Activated naive CD8-positive, alpha-beta T cell treated with anti-CD3 and anti-CD28 coated beads, Interleukin-2, amount 50 U/mL, for 24 hours (primary cell): ENCODE data around the gene MNAT1.
A peak's percentile ranks its signal among the peaks of the same experiment; 100 is the strongest.
"Not testable (repeated sequence)": the region's sequence is repeated elsewhere in the genome, so short reads cannot be mapped to it uniquely, and the experiment has no call there.

Experiments
- ATAC-seq: fragments of 150-1000 bp; cut with Tn5 transposase; one replicate; pipeline ENCODE4 v1.10.0; 2021
- DNase-seq: peaks from one replicate; pipeline ENCODE4 v3.0.0; 2021
- H3K27ac Mint-ChIP-seq: one replicate; pipeline ENCODE4 v1.8.0; 2021; ENCODE audit warnings: mild to moderate bottlenecking, mixed read lengths
- H3K27me3 Mint-ChIP-seq: one replicate; pipeline ENCODE4 v1.8.0; 2021; ENCODE audit warnings: mixed read lengths
- H3K36me3 Mint-ChIP-seq: one replicate; pipeline ENCODE4 v1.8.0; 2021; ENCODE audit warnings: low read depth, mixed read lengths
- H3K4me1 Mint-ChIP-seq: one replicate; pipeline ENCODE4 v1.8.0; 2021; ENCODE audit warnings: mixed read lengths
- H3K4me3 Mint-ChIP-seq: one replicate; pipeline ENCODE4 v1.8.0; 2021; ENCODE audit warnings: mild to moderate bottlenecking, moderate library complexity, mixed read lengths
- H3K9me3 Mint-ChIP-seq: one replicate; pipeline ENCODE4 v1.8.0; 2021; ENCODE audit warnings: mixed read lengths

MNAT1 gene

DNA sequence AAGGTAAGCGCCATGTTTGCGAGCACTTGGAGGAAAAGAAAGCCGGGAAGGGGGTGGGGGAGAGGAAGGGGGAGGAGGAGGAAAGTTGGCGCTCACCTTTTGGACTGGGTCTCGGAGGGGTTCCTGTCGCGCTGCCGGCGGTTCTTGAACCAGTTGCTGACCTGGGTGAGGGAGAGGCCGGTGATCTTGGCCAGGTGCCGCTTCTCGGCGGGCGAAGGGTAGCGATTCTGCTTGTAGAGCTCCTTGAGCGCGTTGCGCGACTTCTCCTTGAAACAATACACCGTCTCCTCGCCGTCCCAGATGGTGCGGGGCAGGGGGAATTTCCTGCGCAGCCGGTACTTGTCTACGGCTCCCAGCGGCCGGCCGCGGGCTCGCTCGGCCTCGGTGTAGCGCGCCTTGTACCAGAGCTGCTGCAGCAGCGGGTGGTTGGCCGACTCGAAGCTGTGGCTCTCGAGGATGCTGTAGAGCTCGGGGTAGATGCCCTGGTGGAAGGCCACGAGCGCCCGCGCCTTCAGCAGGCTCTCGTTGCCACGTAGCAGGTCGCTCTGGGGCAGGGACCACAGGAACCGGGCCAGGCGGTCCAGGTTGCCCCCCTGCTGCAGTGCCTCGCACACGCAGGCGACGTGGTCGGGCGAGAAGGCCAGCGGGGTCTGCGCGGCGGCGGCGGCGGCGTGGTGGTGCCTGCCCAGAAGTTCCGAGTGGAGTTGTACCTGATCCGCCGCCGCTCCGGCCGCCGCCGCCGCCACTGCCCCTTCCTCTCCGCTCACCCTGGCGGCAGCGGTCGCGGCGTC, 11.2 kb upstream of the MNAT1 start:
- DNase-seq (peak; percentile 33), ATAC-seq (peak; percentile 34)
- H3K27me3 Mint-ChIP-seq: peaks cover 68% of the 10 kb centered on the region
- H3K9me3 Mint-ChIP-seq: no peaks in the 10 kb centered on the region
- H3K27ac Mint-ChIP-seq: no peak overlapping the region
- peaks cover 22% of the 10 kb centered on the region for H3K4me1 Mint-ChIP-seq
- H3K4me3 Mint-ChIP-seq: peak overlapping the region; percentile 78
- H3K36me3 Mint-ChIP-seq: no peaks in the 10 kb centered on the region

DNA sequence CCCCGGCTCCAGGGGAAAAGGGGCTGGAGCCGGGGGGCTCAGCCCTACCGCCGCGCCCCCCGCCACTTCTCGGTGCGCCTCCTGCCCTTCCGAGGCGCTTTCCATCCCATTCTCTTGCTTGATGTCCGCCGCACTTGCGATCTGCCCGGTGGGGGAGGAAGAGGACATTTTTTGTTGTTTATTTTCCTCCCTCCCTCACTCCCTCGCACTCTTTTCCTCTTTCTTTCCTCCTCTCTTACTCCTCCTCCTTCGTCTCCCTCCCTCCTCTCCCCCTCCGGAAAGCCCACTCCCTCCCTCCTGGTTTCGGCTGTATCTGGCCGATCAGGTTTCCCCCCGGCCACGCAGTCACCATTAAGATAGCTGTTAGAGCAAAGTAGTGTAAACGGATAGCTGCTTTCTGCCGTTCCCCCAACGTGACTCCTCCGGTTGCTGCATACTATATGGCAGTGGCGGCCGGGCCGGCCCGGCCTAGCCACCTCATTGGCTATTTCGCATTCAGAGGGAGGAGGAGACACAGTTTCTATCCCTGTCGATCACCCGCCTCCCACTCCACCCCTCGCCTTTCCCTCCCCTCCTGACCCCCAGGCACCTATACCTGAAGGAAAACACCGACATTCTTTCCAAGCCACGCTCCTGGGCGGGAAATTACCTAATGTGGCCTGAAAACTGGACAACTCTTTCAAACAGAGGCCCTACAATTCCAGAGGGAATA, 10.5 kb upstream of the MNAT1 start, which contains the start of gene SIX4:
Gene SIX4, minus strand, starts transcription at position 445 of the 712 bp plus-strand sequence. Its CDS starts 277 bp downstream, at position 168.
- ATAC-seq (peak; percentile 24), DNase-seq (peak; percentile 16)
- H3K4me1 Mint-ChIP-seq: peaks cover 22% of the 10 kb centered on the region
- peaks cover 68% of the 10 kb centered on the region for H3K27me3 Mint-ChIP-seq
- H3K27ac Mint-ChIP-seq: no peak within 1 kb of the TSS
- peak within 1 kb of the TSS; percentile 78 for H3K4me3 Mint-ChIP-seq
- no peaks in the 10 kb centered on the region for H3K9me3 Mint-ChIP-seq
- no peaks in the 10 kb centered on the region for H3K36me3 Mint-ChIP-seq

DNA sequence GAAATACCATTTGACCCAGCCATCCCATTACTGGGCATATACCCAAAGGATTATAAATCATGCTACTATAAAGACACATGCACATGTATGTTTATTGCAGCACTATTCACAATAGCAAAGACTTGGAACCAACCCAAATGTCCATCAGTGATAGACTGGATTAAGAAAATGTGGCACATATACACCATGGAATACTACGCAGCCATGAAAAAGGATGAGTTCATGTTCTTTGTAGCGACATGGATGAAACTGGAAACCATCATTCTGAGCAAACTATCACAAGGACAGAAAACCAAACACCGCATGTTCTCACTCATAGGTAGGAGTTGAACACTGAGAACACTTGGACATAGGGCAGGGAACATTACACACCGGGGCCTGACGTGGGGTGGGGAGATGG, 3.3 kb upstream of the MNAT1 start:
- peaks cover 18% of the 10 kb centered on the region for H3K4me1 Mint-ChIP-seq
- DNase-seq, H3K27ac Mint-ChIP-seq, H3K36me3 Mint-ChIP-seq, ATAC-seq, H3K9me3 Mint-ChIP-seq, H3K4me3 Mint-ChIP-seq: not testable (repeated sequence)
- peaks cover 33% of the 10 kb centered on the region for H3K27me3 Mint-ChIP-seq

GRCh38 chr14:60732840-60733483, 1.6 kb upstream of the MNAT1 start:
- ATAC-seq: no peak
- Mint-ChIP-seq H3K4me3 (no peak overlapping the region), H3K27me3 (peaks cover 22% of the 10 kb centered on the region)

GRCh38 chr14:60735416-60735815, 855 bp downstream of the MNAT1 start:
- peak overlapping the region; percentile 59 for H3K27ac Mint-ChIP-seq
- H3K36me3 Mint-ChIP-seq: peaks cover 3% of the 10 kb centered on the region
- H3K4me1 Mint-ChIP-seq: peaks cover 23% of the 10 kb centered on the region
- DNase-seq (no peak), ATAC-seq (no peak)
- H3K4me3 Mint-ChIP-seq: peak overlapping the region; percentile 100
- H3K9me3 Mint-ChIP-seq: no peaks in the 10 kb centered on the region
- H3K27me3 Mint-ChIP-seq: peaks cover 7% of the 10 kb centered on the region

More at GRCh38 chr14:60732840-60733483, 1.6 kb upstream of the MNAT1 start:
- Mint-ChIP-seq H3K36me3 (peaks cover 3% of the 10 kb centered on the region), H3K4me1 (peaks cover 18% of the 10 kb centered on the region), H3K9me3 (no peaks in the 10 kb centered on the region), H3K27ac (no peak overlapping the region)
- no peak for DNase-seq

- Mint-ChIP-seq H3K9me3 (no peaks in the 10 kb centered on the region), H3K4me3 (peak overlapping the region; percentile 40), H3K4me1 (peaks cover 23% of the 10 kb centered on the region), H3K36me3 (peaks cover 3% of the 10 kb centered on the region), H3K27ac (no peak overlapping the region), H3K27me3 (no peaks in the 10 kb centered on the region)
- ATAC-seq: no peak
- DNase-seq: no peak
These were observed 1.9 kb downstream of the MNAT1 start for GRCh38 chr14:60736494-60736893.

GRCh38 chr14:60738843-60739508, 4.4 kb downstream of the MNAT1 start:
- Mint-ChIP-seq H3K4me3 (no peak overlapping the region), H3K36me3 (peaks cover 13% of the 10 kb centered on the region), H3K27me3 (no peaks in the 10 kb centered on the region), H3K4me1 (peaks cover 25% of the 10 kb centered on the region), H3K27ac (no peak overlapping the region), H3K9me3 (peaks cover 4% of the 10 kb centered on the region)
- no peak for ATAC-seq
- no peak for DNase-seq

DNA sequence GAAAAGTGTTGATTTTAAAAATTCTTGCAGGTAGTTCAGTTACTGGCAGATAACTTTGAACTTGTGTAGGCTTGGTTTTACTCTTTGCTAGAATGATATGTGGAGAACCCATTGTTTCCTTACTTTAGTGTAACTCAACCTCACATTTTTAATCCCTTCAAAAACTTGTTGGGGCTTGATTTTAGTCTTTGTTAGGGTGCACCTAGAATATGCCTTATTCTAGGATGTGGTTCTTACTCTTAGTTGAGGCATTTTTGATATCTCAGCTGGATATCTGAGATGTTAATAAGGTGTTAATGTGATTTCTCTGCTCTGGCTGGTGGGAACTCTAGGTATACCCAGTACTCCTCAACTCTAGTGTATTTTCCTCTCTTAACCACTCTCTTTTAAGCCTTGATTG, 10.0 kb downstream of the MNAT1 start:
- Mint-ChIP-seq H3K36me3 (peaks cover 12% of the 10 kb centered on the region), H3K4me1 (peaks cover 6% of the 10 kb centered on the region), H3K9me3 (peaks cover 4% of the 10 kb centered on the region), H3K27ac (no peak overlapping the region), H3K27me3 (no peaks in the 10 kb centered on the region), H3K4me3 (no peak overlapping the region)
- ATAC-seq (no peak), DNase-seq (no peak)

DNA sequence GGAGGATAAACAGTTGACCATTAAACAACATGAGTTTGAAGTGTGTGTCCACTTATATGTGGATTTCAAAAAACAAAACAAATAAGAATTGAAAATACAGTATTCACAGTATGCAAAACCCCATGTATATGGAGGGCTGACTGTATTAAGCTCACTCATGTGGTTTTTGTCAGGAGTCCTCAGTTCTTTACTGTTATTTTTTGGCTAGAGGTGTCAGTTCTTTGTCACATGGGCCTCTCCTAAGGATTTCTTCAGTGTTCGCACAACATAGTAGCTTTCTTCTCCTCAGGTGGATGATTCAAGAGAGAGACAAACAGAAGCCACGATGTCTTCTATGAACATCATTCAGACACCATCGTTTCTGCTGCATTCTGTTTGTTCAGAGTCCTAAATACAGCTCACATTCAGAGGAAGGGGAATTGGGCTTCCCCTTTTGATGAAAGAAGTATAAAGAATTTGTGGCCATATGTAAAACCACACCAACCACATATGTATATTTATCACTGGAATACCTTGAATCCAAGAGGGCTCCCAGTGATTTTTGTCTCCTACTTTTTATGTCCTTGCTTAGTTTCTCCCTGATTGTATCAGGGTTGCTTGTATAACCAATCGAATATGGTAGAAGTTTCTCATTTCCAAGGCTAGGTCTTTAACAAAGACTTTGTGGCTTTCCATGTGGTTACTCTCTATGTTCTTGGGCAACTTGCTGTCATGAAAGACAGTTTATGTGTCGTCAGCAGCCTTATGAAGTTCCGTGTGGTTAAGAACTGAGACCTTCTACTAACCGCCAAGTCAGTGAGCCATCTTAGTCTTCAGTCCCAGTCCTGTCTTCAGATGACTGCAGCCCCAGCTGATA, 18.9 kb downstream of the MNAT1 start:
- H3K9me3 Mint-ChIP-seq: no peaks in the 10 kb centered on the region
- H3K36me3 Mint-ChIP-seq: peaks cover 8% of the 10 kb centered on the region
- H3K4me3 Mint-ChIP-seq: peak overlapping the region; percentile 65
- ATAC-seq (peak; percentile 99), DNase-seq (peak; percentile 46)
- H3K4me1 Mint-ChIP-seq: peaks cover 51% of the 10 kb centered on the region
- peaks cover 14% of the 10 kb centered on the region for H3K27me3 Mint-ChIP-seq
- peak overlapping the region; percentile 88 for H3K27ac Mint-ChIP-seq

- H3K4me1 Mint-ChIP-seq: peaks cover 60% of the 10 kb centered on the region
- peaks cover 10% of the 10 kb centered on the region for H3K36me3 Mint-ChIP-seq
- no peak for DNase-seq
- no peak for ATAC-seq
- no peak overlapping the region for H3K27ac Mint-ChIP-seq
- H3K4me3 Mint-ChIP-seq: no peak overlapping the region
- H3K9me3 Mint-ChIP-seq: no peaks in the 10 kb centered on the region
- H3K27me3 Mint-ChIP-seq: peaks cover 11% of the 10 kb centered on the region
These were observed 22.3 kb downstream of the MNAT1 start for GRCh38 chr14:60756847-60757246.

- Mint-ChIP-seq H3K4me3 (no peak overlapping the region), H3K27me3 (peaks cover 9% of the 10 kb centered on the region), H3K36me3 (peaks cover 10% of the 10 kb centered on the region), H3K27ac (no peak overlapping the region), H3K4me1 (peaks cover 59% of the 10 kb centered on the region), H3K9me3 (no peaks in the 10 kb centered on the region)
- ATAC-seq (no peak), DNase-seq (no peak)
These were observed 23.0 kb downstream of the MNAT1 start for GRCh38 chr14:60757567-60758002.

- Mint-ChIP-seq H3K27me3 (peaks cover 9% of the 10 kb centered on the region), H3K27ac (no peak overlapping the region), H3K4me1 (peaks cover 46% of the 10 kb centered on the region), H3K4me3 (no peak overlapping the region), H3K9me3 (no peaks in the 10 kb centered on the region), H3K36me3 (peaks cover 7% of the 10 kb centered on the region)
- no peak for DNase-seq
- no peak for ATAC-seq
These were observed 24.3 kb downstream of the MNAT1 start for GRCh38 chr14:60758885-60759284.

GRCh38 chr14:60760209-60760608, 25.6 kb downstream of the MNAT1 start:
- DNase-seq (no peak), ATAC-seq (no peak)
- peaks cover 9% of the 10 kb centered on the region for H3K27me3 Mint-ChIP-seq
- H3K4me3 Mint-ChIP-seq: no peak overlapping the region
- H3K36me3 Mint-ChIP-seq: peaks cover 6% of the 10 kb centered on the region
- no peaks in the 10 kb centered on the region for H3K9me3 Mint-ChIP-seq
- no peak overlapping the region for H3K27ac Mint-ChIP-seq
- peaks cover 34% of the 10 kb centered on the region for H3K4me1 Mint-ChIP-seq
